ENCODE results near the gene LZTS2. TPM values are rescaled to one million over a fixed set of nuclear protein-coding genes. Genes with fewer than 3 reads are reported as not detected.

The LZTS2 gene
- polyA plus RNA-seq, 1 of the 3 experiments (the other 2 are of a cell fraction): 50.6 TPM

GRCh38 chr10:101041252-101041761, 41.7 kb downstream of the LZTS2 start:
- CTCF ChIA-PET: interaction anchor here (0.6 to 9.5 kb wide), 18 partner anchors 10 to 417 kb away, joined by 3 to 98 read pairs (median 6); partner anchors contain the start of genes KAZALD1, PDZD7 and SFXN3
- Histone ChIP-seq H3K4me2 (0 out of 2 replicates have a peak overlapping the region, but pooled peaks have one; percentile 92), H3K9me3 (no peaks in the 10 kb centered on the region), H3K36me3 (replicated peaks in 1 of 2; ENCODE audit: control insufficient read depth in 1 of 2, insufficient read depth in 2 of 2, low read length in 1 of 2) (peaks cover 23 to 35% of the 10 kb centered on the region in 2 experiments), H3K4me1 (ENCODE audit: control insufficient read depth in 1 of 2, insufficient read depth in 2 of 2, low read depth in 1 of 2, low read length in 1 of 2) (peaks cover 10 to 18% of the 10 kb centered on the region in 2 experiments), H4K20me1 (ENCODE audit: insufficient read depth) (0 out of 2 replicates have a peak, but pooled peaks cover 7% of the 10 kb centered on the region), H3K27me3 (ENCODE audit: insufficient read depth) (no peaks in the 10 kb centered on the region), H3K27ac (ENCODE audit: low read depth in 2 of 2, low read length in 1 of 2) (peak overlapping the region in 1 of 2 experiments; percentile 91; a peak in 1 of 4 replicates), H3K79me2 (ENCODE audit: insufficient read depth) (peaks cover 13% of the 10 kb centered on the region), H3K4me3 (ENCODE audit: low read depth in 2 of 2, low read length in 1 of 2) (no peak overlapping the region; a peak in 1 of 4 replicates), H2AFZ (ENCODE audit: low read depth) (no peak overlapping the region), H3K9ac (no peak overlapping the region), H3F3A (replicated peaks; ENCODE audit: insufficient read depth) (peaks cover 48% of the 10 kb centered on the region), H3K9me2 (no peaks in the 10 kb centered on the region)
- POLR2A ChIA-PET: interaction anchor here (0.6 to 0.9 kb wide), 3 partner anchors 9 to 41 kb away, joined by 3 read pairs; partner anchors contain the start of gene LZTS2
- 33% methylated on average over 6 of the region's 6 CpGs for WGBS (ENCODE audit: low lambda C conversion rate)
- peak; percentile 83 for DNase-seq
- no peak for TF ChIP-seq ZBTB33 (IDR thresholded peaks at IDR 0.05; ENCODE audit: borderline replicate concordance, low read depth)
- TF ChIP-seq EP300 (IDR thresholded peaks at IDR 0.05; ENCODE audit: borderline replicate concordance in 1 of 2, low read depth in 1 of 2, low read length in 1 of 2): no peak
- TF ChIP-seq POLR2AphosphoS5 (IDR thresholded peaks at IDR 0.05; ENCODE audit: low read depth, low read length): 0 out of 2 replicates have a peak, but pooled peaks have one; percentile 11
- TF ChIP-seq RXRA (IDR thresholded peaks at IDR 0.05; ENCODE audit: borderline replicate concordance, low read depth): no peak
- TF ChIP-seq NRF1 (IDR thresholded peaks at IDR 0.05; ENCODE audit: low read depth, low read length): no peak
- no peak for TF ChIP-seq FOXJ3 (CRISPR knock-in tag; IDR thresholded peaks at IDR 0.05)
- no peak for TF ChIP-seq FOSL2 (IDR thresholded peaks at IDR 0.05; ENCODE audit: borderline replicate concordance, low read depth)
- no peak for TF ChIP-seq RCOR1 (IDR thresholded peaks at IDR 0.05; ENCODE audit: low read length)
- TF ChIP-seq TCF12 (IDR thresholded peaks at IDR 0.05): no peak
- no peak for TF ChIP-seq JUND (IDR thresholded peaks at IDR 0.05)
- TF ChIP-seq REST (IDR thresholded peaks at IDR 0.05; ENCODE audit: low read depth, low read length): no peak
- TF ChIP-seq MXI1 (IDR thresholded peaks at IDR 0.05; ENCODE audit: low read depth, low read length): no peak
- TF ChIP-seq TAF1 (IDR thresholded peaks at IDR 0.05; ENCODE audit: borderline replicate concordance, low read depth, low read length): no peak
- no peak for TF ChIP-seq CHD2 (IDR thresholded peaks at IDR 0.05; ENCODE audit: low read length, partially characterized antibody)
- TF ChIP-seq RAD21 (IDR thresholded peaks at IDR 0.05; ENCODE audit: low read length): peak; percentile 89
- no peak for TF ChIP-seq IRF3 (IDR thresholded peaks at IDR 0.05; ENCODE audit: low read depth, low read length)
- TF ChIP-seq RFX5 (IDR thresholded peaks at IDR 0.05; ENCODE audit: low read length): no peak
- no peak for TF ChIP-seq MEF2A (IDR thresholded peaks at IDR 0.05; ENCODE audit: borderline replicate concordance, low read depth)
- no peak for TF ChIP-seq TEAD4 (IDR thresholded peaks at IDR 0.05; ENCODE audit: borderline replicate concordance, insufficient read depth)
- TF ChIP-seq USF2 (IDR thresholded peaks at IDR 0.05; ENCODE audit: borderline replicate concordance, low read depth, low read length): no peak
- peak; percentile 86 for TF ChIP-seq CTCF (IDR thresholded peaks at IDR 0.05)
- TF ChIP-seq PBX3 (IDR thresholded peaks at IDR 0.05): no peak
- peak; percentile 76 for TF ChIP-seq SMC3 (IDR thresholded peaks at IDR 0.05; ENCODE audit: low read depth, low read length)

Measured in SK-N-SH (cell line).